OCI-LY3 (cell line): Measurements from ENCODE around the gene HMGXB4.

Experiments
- H2AFZ ChIP-seq: fragments of 200-600, 300-600 bp; shearing (Covaris generic); 2 replicates; pipeline ENCODE4 v1.6.0; 2014; ENCODE audit warnings: antibody characterized with exemption, low read depth, low read length
- H3K27ac ChIP-seq: fragments of 200-600, 300-600 bp; sonication (generic); 2 replicates; pipeline ENCODE4 v1.5.1; 2014; ENCODE audit warnings: mild to moderate bottlenecking, low read length, moderate library complexity, mixed read lengths
- H3K27me3 ChIP-seq: fragments of 200-600, 300-600 bp; sonication (generic); 2 replicates; pipeline ENCODE4 v1.6.1; 2014; ENCODE audit warnings: low read depth, low read length, mixed read lengths
- H3K36me3 ChIP-seq: fragments of 200-600, 300-600 bp; sonication (generic); replicated peaks from 2 replicates; pipeline ENCODE3; 2014; ENCODE audit warnings: low read depth, low read length, mixed read lengths
- H3K4me1 ChIP-seq: fragments of 300-600, 200-600 bp; sonication (generic); 2 replicates; pipeline ENCODE4 v1.6.1; 2014; ENCODE audit warnings: low read length, mixed read lengths
- H3K4me2 ChIP-seq: fragments of 200-600, 300-600 bp; sonication (generic); 2 replicates; pipeline ENCODE4 v1.6.1; 2014; ENCODE audit warnings: low read length, mixed read lengths
- H3K4me3 ChIP-seq: fragments of 300-600, 200-600 bp; sonication (generic); 2 replicates; pipeline ENCODE4 v1.5.1; 2014; ENCODE audit warnings: antibody characterized with exemption, mild to moderate bottlenecking, low read length, moderate library complexity
- H3K79me2 ChIP-seq: fragments of 300-600, 200-600 bp; shearing (Covaris generic); 2 replicates; pipeline ENCODE4 v1.6.1; 2014; ENCODE audit warnings: mild to moderate bottlenecking, low read length, mixed read lengths
- H3K9ac ChIP-seq: fragments of 300-600, 200-600 bp; shearing (Covaris generic); 2 replicates; pipeline ENCODE4 v1.6.0; 2014; ENCODE audit warnings: mild to moderate bottlenecking, low read length, moderate library complexity
- H3K9me3 ChIP-seq: fragments of 200-600, 300-600 bp; shearing (Covaris generic); 2 replicates; pipeline ENCODE4 v1.6.1; 2014; ENCODE audit warnings: low read length, mixed read lengths; ENCODE audit not compliant: insufficient read depth
- H4K20me1 ChIP-seq: fragments of 200-600, 300-600 bp; sonication (generic); 2 replicates; pipeline ENCODE4 v1.6.1; 2016; ENCODE audit warnings: low read length, mixed read lengths; ENCODE audit not compliant: insufficient read depth
- CTCF ChIP-seq: fragments of 200-600, 300-600 bp; sonication (generic); IDR thresholded peaks from 2 replicates; pipeline ENCODE4 v1.5.1; 2014; ENCODE audit warnings: antibody characterized with exemption, low read length, low read depth
- EZH2phosphoT487 ChIP-seq: fragments of 200-600 bp; shearing (Covaris generic); IDR thresholded peaks from 2 replicates; pipeline ENCODE4 v1.6.1; 2018; ENCODE audit warnings: antibody characterized with exemption, mixed run types, low read depth

The HMGXB4 gene

DNA sequence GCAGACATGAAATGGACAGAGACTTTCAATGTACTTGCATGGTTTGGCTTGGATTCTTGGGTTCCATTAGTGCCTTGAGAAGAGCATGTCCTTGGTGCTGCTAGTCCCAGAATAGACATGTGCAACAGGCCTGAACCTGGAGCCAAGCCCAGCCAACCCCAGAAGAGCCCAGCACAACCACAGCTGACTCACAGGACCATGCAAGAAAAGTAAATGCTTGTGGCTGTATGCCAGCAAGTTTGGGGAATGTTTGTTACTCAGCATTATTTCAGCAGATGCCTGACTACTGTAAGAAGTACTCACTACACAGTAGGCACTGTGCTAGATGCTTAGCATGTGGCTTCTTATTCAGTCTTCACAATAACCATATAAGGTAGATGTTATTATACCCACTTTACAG is 39.2 kb upstream of the HMGXB4 start:
- H4K20me1 ChIP-seq: peaks cover 42% of the 10 kb centered on the region
- H3K4me3 ChIP-seq: no peak overlapping the region
- H3K4me1 ChIP-seq: peaks cover 10% of the 10 kb centered on the region; the same call in 1 of the 2 replicates
- no peak overlapping the region for H3K4me2 ChIP-seq
- H3K9me3 ChIP-seq: no peaks in the 10 kb centered on the region
- no peak overlapping the region for H3K9ac ChIP-seq
- peaks cover 74% of the 10 kb centered on the region for H3K36me3 ChIP-seq
- H3K27me3 ChIP-seq: no peaks in the 10 kb centered on the region
- TF ChIP-seq CTCF: no peak
- no peak for TF ChIP-seq EZH2phosphoT487
- H3K79me2 ChIP-seq: peaks cover 61% of the 10 kb centered on the region
- H3K27ac ChIP-seq: no peak overlapping the region
- H2AFZ ChIP-seq: no peak overlapping the region

GRCh38 chr22:35219012-35219411 is 38.3 kb upstream of the HMGXB4 start:
- no peak for TF ChIP-seq EZH2phosphoT487
- no peak for TF ChIP-seq CTCF
- H4K20me1 ChIP-seq: peaks cover 49% of the 10 kb centered on the region
- no peak overlapping the region for H3K4me3 ChIP-seq
- no peak overlapping the region for H3K4me2 ChIP-seq
- H3K9ac ChIP-seq: no peak overlapping the region
- H3K27me3 ChIP-seq: no peaks in the 10 kb centered on the region
- no peaks in the 10 kb centered on the region for H3K9me3 ChIP-seq
- H3K79me2 ChIP-seq: peaks cover 68% of the 10 kb centered on the region
- no peak overlapping the region for H2AFZ ChIP-seq
- H3K4me1 ChIP-seq: peaks cover 10% of the 10 kb centered on the region; the same call in 1 of the 2 replicates
- H3K36me3 ChIP-seq: peaks cover 71% of the 10 kb centered on the region
- no peak overlapping the region for H3K27ac ChIP-seq

GRCh38 chr22:35220221-35220620 is 37.1 kb upstream of the HMGXB4 start:
- Histone ChIP-seq H2AFZ (no peak overlapping the region), H3K9me3 (no peaks in the 10 kb centered on the region), H3K27ac (no peak overlapping the region), H3K36me3 (peaks cover 66% of the 10 kb centered on the region), H3K27me3 (no peaks in the 10 kb centered on the region), H3K4me2 (no peak overlapping the region), H4K20me1 (peaks cover 61% of the 10 kb centered on the region), H3K79me2 (peaks cover 74% of the 10 kb centered on the region), H3K4me3 (no peak overlapping the region), H3K9ac (no peak overlapping the region), H3K4me1 (peaks cover 10% of the 10 kb centered on the region; the same call in 1 of the 2 replicates)
- TF ChIP-seq CTCF (no peak), EZH2phosphoT487 (no peak)

DNA sequence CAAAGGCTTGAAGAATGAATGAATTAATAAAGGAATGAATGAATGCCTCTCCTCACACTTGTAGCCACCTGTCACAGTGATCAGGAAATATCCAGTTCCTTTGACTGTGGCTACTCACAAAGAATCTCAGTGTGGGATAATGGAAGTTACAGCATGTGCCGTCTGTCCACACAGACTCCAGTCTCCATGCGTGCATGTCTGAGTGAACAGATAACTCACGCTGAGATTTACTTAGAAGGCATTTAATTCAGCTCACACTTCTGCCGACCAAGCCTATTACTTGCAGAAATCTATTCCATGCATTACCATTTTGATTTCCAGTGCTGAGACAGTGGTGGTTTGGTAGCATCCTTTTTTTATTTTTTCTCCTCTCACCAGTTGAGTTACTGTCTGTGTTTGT is 32.3 kb upstream of the HMGXB4 start:
- peaks cover 50% of the 10 kb centered on the region for H3K36me3 ChIP-seq
- peaks cover 20% of the 10 kb centered on the region for H3K4me1 ChIP-seq
- no peak overlapping the region for H3K27ac ChIP-seq
- H3K79me2 ChIP-seq: peaks cover 78% of the 10 kb centered on the region
- no peak overlapping the region for H3K4me3 ChIP-seq
- no peak overlapping the region for H3K9ac ChIP-seq
- peaks cover 58% of the 10 kb centered on the region for H4K20me1 ChIP-seq
- H3K9me3 ChIP-seq: no peaks in the 10 kb centered on the region
- H3K4me2 ChIP-seq: no peak overlapping the region
- H3K27me3 ChIP-seq: no peaks in the 10 kb centered on the region
- TF ChIP-seq CTCF (no peak), EZH2phosphoT487 (no peak)
- H2AFZ ChIP-seq: no peak overlapping the region
